ENCODE data around the gene KISS1. TPM values are rescaled to one million over a fixed set of nuclear protein-coding genes. Genes with fewer than 3 reads are reported as not detected.
A peak's percentile ranks its signal among the peaks of the same experiment; 100 is the strongest.

KISS1 gene
- total RNA-seq, 1 donor from 2014 or later: not detected

GRCh38 chr1:204170494-204171155 lies 25.7 kb downstream of the KISS1 start:
- Mint-ChIP-seq H3K9me3 (peaks cover 18% of the 10 kb centered on the region), H3K27me3 (no peaks in the 10 kb centered on the region), H3K36me3 (ENCODE audit: low read depth) (peaks cover 3% of the 10 kb centered on the region), H3K4me3 (no peak overlapping the region), H3K27ac (no peak overlapping the region), H3K4me1 (no peaks in the 10 kb centered on the region)
- intact Hi-C loops (cut with micrococcal nuclease): no loop called here
- no peak for DNase-seq

- intact Hi-C loops (cut with micrococcal nuclease): no loop called here
- H3K4me3 Mint-ChIP-seq: no peak overlapping the region
- no peaks in the 10 kb centered on the region for H3K27me3 Mint-ChIP-seq
- no peak for DNase-seq
- H3K4me1 Mint-ChIP-seq: no peaks in the 10 kb centered on the region
- peaks cover 18% of the 10 kb centered on the region for H3K9me3 Mint-ChIP-seq
- H3K36me3 Mint-ChIP-seq (ENCODE audit: low read depth): peaks cover 3% of the 10 kb centered on the region
- H3K27ac Mint-ChIP-seq: no peak overlapping the region
These were observed 26.4 kb downstream of the KISS1 start for GRCh38 chr1:204169858-204170257.

- Mint-ChIP-seq H3K4me3 (no peak overlapping the region), H3K9me3 (peaks cover 14% of the 10 kb centered on the region), H3K36me3 (ENCODE audit: low read depth) (peaks cover 3% of the 10 kb centered on the region), H3K27me3 (no peaks in the 10 kb centered on the region), H3K27ac (no peak overlapping the region), H3K4me1 (no peaks in the 10 kb centered on the region)
- DNase-seq: no peak
- intact Hi-C loops (cut with micrococcal nuclease): no loop called here
These were observed 28.6 kb downstream of the KISS1 start for GRCh38 chr1:204167730-204168129.

GRCh38 chr1:204166219-204166618 lies 30.1 kb downstream of the KISS1 start, which contains the start of gene REN:
TSS of gene REN (minus strand) at chr1:204166337. CDS start at chr1:204166293, 44 bp downstream.
- H3K27ac Mint-ChIP-seq: no peak within 1 kb of the TSS
- H3K4me1 Mint-ChIP-seq: no peaks in the 10 kb centered on the region
- peaks cover 3% of the 10 kb centered on the region for H3K36me3 Mint-ChIP-seq (ENCODE audit: low read depth)
- H3K9me3 Mint-ChIP-seq: peaks cover 11% of the 10 kb centered on the region
- DNase-seq: no peak
- H3K4me3 Mint-ChIP-seq: no peak within 1 kb of the TSS
- intact Hi-C loops (cut with micrococcal nuclease): no loop called here
- peaks cover 2% of the 10 kb centered on the region for H3K27me3 Mint-ChIP-seq

- Mint-ChIP-seq H3K36me3 (ENCODE audit: low read depth) (no peaks in the 10 kb centered on the region), H3K27ac (no peak overlapping the region), H3K9me3 (no peaks in the 10 kb centered on the region), H3K27me3 (peaks cover 6% of the 10 kb centered on the region), H3K4me3 (no peak overlapping the region), H3K4me1 (no peaks in the 10 kb centered on the region)
- peak; percentile 93 for DNase-seq
- intact Hi-C loops (cut with micrococcal nuclease): loop anchor here (1.0 to 5.0 kb wide), 5 partner anchors 45 to 332 kb away; partner anchors contain the start of gene PIK3C2B
These were observed 33.7 kb downstream of the KISS1 start for GRCh38 chr1:204162494-204163074.

GRCh38 chr1:204161609-204162493 lies 34.4 kb downstream of the KISS1 start:
- Mint-ChIP-seq H3K9me3 (no peaks in the 10 kb centered on the region), H3K36me3 (ENCODE audit: low read depth) (no peaks in the 10 kb centered on the region), H3K27ac (no peak overlapping the region), H3K27me3 (peaks cover 6% of the 10 kb centered on the region), H3K4me3 (no peak overlapping the region), H3K4me1 (no peaks in the 10 kb centered on the region)
- intact Hi-C loops (cut with micrococcal nuclease): loop anchor here (1.0 to 5.0 kb wide), 5 partner anchors 45 to 333 kb away; partner anchors contain the start of gene PIK3C2B
- no peak for DNase-seq

GRCh38 chr1:204157962-204158361 lies 38.3 kb downstream of the KISS1 start:
- Mint-ChIP-seq H3K9me3 (no peaks in the 10 kb centered on the region), H3K27me3 (peaks cover 11% of the 10 kb centered on the region), H3K4me3 (no peak overlapping the region), H3K36me3 (ENCODE audit: low read depth) (no peaks in the 10 kb centered on the region), H3K27ac (no peak overlapping the region), H3K4me1 (no peaks in the 10 kb centered on the region)
- intact Hi-C loops (cut with micrococcal nuclease): no loop called here
- no peak for DNase-seq

- no peak overlapping the region for H3K27ac Mint-ChIP-seq
- DNase-seq: no peak
- no peak overlapping the region for H3K4me3 Mint-ChIP-seq
- H3K4me1 Mint-ChIP-seq: no peaks in the 10 kb centered on the region
- intact Hi-C loops (cut with micrococcal nuclease): no loop called here
- no peaks in the 10 kb centered on the region for H3K9me3 Mint-ChIP-seq
- no peaks in the 10 kb centered on the region for H3K36me3 Mint-ChIP-seq (ENCODE audit: low read depth)
- H3K27me3 Mint-ChIP-seq: peaks cover 15% of the 10 kb centered on the region
These were observed 40.4 kb downstream of the KISS1 start for GRCh38 chr1:204155881-204156280.

- H3K4me3 Mint-ChIP-seq: no peak overlapping the region
- DNase-seq: no peak
- no peaks in the 10 kb centered on the region for H3K9me3 Mint-ChIP-seq
- no peaks in the 10 kb centered on the region for H3K36me3 Mint-ChIP-seq (ENCODE audit: low read depth)
- no peak overlapping the region for H3K27ac Mint-ChIP-seq
- no peaks in the 10 kb centered on the region for H3K4me1 Mint-ChIP-seq
- H3K27me3 Mint-ChIP-seq: peaks cover 23% of the 10 kb centered on the region
- intact Hi-C loops (cut with micrococcal nuclease): loop anchor here (5.0 kb wide), 1 partner anchor 338 kb away; the partner anchor contains the start of gene PIK3C2B
These were observed 41.6 kb downstream of the KISS1 start for GRCh38 chr1:204154568-204155255.

- DNase-seq: no peak
- peaks cover 23% of the 10 kb centered on the region for H3K27me3 Mint-ChIP-seq
- no peaks in the 10 kb centered on the region for H3K9me3 Mint-ChIP-seq
- H3K36me3 Mint-ChIP-seq (ENCODE audit: low read depth): no peaks in the 10 kb centered on the region
- H3K27ac Mint-ChIP-seq: no peak overlapping the region
- intact Hi-C loops (cut with micrococcal nuclease): loop anchor here (5.0 kb wide), 1 partner anchor 339 kb away; the partner anchor contains the start of gene PIK3C2B
- H3K4me1 Mint-ChIP-seq: no peaks in the 10 kb centered on the region
- H3K4me3 Mint-ChIP-seq: no peak overlapping the region
These were observed 42.6 kb downstream of the KISS1 start for GRCh38 chr1:204153667-204154066.

GRCh38 chr1:204152310-204153044 lies 43.8 kb downstream of the KISS1 start:
- DNase-seq: no peak
- no peak overlapping the region for H3K27ac Mint-ChIP-seq
- no peaks in the 10 kb centered on the region for H3K36me3 Mint-ChIP-seq (ENCODE audit: low read depth)
- peak overlapping the region; percentile 71 for H3K4me3 Mint-ChIP-seq
- no peaks in the 10 kb centered on the region for H3K9me3 Mint-ChIP-seq
- peaks cover 21% of the 10 kb centered on the region for H3K27me3 Mint-ChIP-seq
- no peaks in the 10 kb centered on the region for H3K4me1 Mint-ChIP-seq
- intact Hi-C loops (cut with micrococcal nuclease): loop anchor here (5.0 kb wide), 1 partner anchor 340 kb away; the partner anchor contains the start of gene PIK3C2B

- no peak within 1 kb of the TSS for H3K27ac Mint-ChIP-seq
- peak within 1 kb of the TSS; percentile 74 for H3K4me3 Mint-ChIP-seq
- intact Hi-C loops (cut with micrococcal nuclease): loop anchor here (5.0 kb wide), 1 partner anchor 341 kb away; the partner anchor contains the start of gene PIK3C2B
- no peaks in the 10 kb centered on the region for H3K9me3 Mint-ChIP-seq
- H3K27me3 Mint-ChIP-seq: peaks cover 21% of the 10 kb centered on the region
- H3K4me1 Mint-ChIP-seq: no peaks in the 10 kb centered on the region
- peak; percentile 78 for DNase-seq
- H3K36me3 Mint-ChIP-seq (ENCODE audit: low read depth): no peaks in the 10 kb centered on the region
These were observed 44.6 kb downstream of the KISS1 start, which contains the start of gene ETNK2 for GRCh38 chr1:204151552-204152309. TSS of gene ETNK2 (minus strand) at chr1:204152044. CDS start at chr1:204151852, 192 bp downstream.

Measured in activated CD4-positive, alpha-beta T cell treated with anti-CD3 and anti-CD28 coated beads, Interleukin-2, amount 10 ng/mL, durations not matched to agents 24 days and 14 days (primary cell).